ENCODE data around the gene SPECC1.

DNA sequence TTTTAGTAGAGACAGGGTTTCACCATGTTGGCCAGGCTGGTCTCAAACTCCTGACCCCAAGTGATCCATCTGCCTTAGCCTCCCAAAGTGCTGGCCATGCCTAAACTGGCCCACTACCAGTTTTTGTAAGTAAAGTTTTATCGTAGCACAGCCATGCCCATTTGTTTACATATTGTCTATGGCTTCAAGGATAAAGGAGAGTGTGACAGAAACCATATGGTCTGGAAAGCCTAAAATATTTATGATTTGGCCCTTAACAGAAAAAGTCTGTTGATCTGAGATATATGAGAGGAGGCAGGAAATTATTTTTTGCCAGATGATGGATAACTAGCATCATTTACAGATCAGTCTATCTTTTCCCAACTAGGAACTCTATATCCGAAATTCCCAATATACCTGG, 36.0 kb upstream of the SPECC1 start:
- TF ChIP-seq RAD21 (IDR thresholded peaks at IDR 0.05; ENCODE audit: low read length) (no peak), SIN3A (IDR thresholded peaks at IDR 0.05; ENCODE audit: borderline replicate concordance, low read depth, low read length) (no peak), YY1 (IDR thresholded peaks at IDR 0.05; ENCODE audit: low read depth) (no peak)
